PFSK-1 (cell line): ENCODE measurements around the gene PHACTR3.

Experiments
- POLR2AphosphoS5 ChIP-seq: IDR thresholded peaks from 2 replicates; pipeline ENCODE4 v1.6.1; 2012; ENCODE audit warnings: low read depth, mild to moderate bottlenecking, control low read depth, low read length, moderate library complexity
- REST ChIP-seq, 2 experiments: IDR thresholded peaks; 2 replicates each; pipeline versions ENCODE4 v1.6.1 to v1.8.0; 2011 to 2012; ENCODE audit warnings: low read depth in 2 of 2, low read length in 2 of 2, control low read depth in 1 of 2, inconsistent platforms in 1 of 2, mild to moderate bottlenecking in 1 of 2, moderate library complexity in 1 of 2; ENCODE audit not compliant: insufficient read depth in 1 of 2
- SIN3A ChIP-seq: IDR thresholded peaks from 2 replicates; pipeline ENCODE4 v1.6.1; 2012; ENCODE audit warnings: mild to moderate bottlenecking, low read length, moderate library complexity, borderline replicate concordance; ENCODE audit not compliant: insufficient read depth

GRCh38 chr20:59754551-59754950 is 150.2 kb downstream of the PHACTR3 start:
- TF ChIP-seq POLR2AphosphoS5 (no peak), REST (IDR thresholded peaks at IDR 0.05; ENCODE audit: insufficient read depth in 1 of 2, low read depth in 2 of 2, low read length in 2 of 2) (no peak), SIN3A (no peak)
